SK-N-SH (cell line): ENCODE results near the gene ROBO4. TPM values are rescaled to one million over a fixed set of nuclear protein-coding genes. Genes with fewer than 3 reads are reported as not detected.

Source experiments
- CTCF ChIA-PET: fragments of 300-600, 350-600 bp; formaldehyde crosslinking; extraction: SDS; loops from one replicate; lab custom pipeline; 2021; lab: Yijun Ruan, JAX
- POLR2A ChIA-PET: fragments of 350-600 bp; sonication (Branson Sonifier 250); formaldehyde crosslinking; extraction: SDS; loops from one replicate; lab custom pipeline; 2020; ENCODE audit warnings: antibody characterized with exemption, inconsistent platforms; lab: Yijun Ruan, JAX
- DNase-seq: peaks from one replicate; pipeline ENCODE4 v3.0.0; 2012
- H2AFZ ChIP-seq: fragments of 200-600 bp; sonication (generic); 2 replicates; pipeline ENCODE4 v1.8.1; 2016; ENCODE audit warnings: antibody characterized with exemption, mild to moderate bottlenecking, low read depth
- H3F3A ChIP-seq: fragments of 200-600 bp; sonication (generic); replicated peaks from 2 replicates; pipeline ENCODE3; 2016; ENCODE audit warnings: antibody characterized with exemption, mild to moderate bottlenecking; ENCODE audit not compliant: insufficient read depth
- H3K27ac ChIP-seq, 2 experiments: fragments of 200-500 bp in 1 of 2; fragments of 200-600 bp in 1 of 2; sonication (Bioruptor generic) in 1 of 2; sonication (generic), shearing (Covaris generic) in 1 of 2; 2 replicates each; pipeline versions ENCODE4 v1.5.1 to v1.6.1; 2014 to 2016; ENCODE audit warnings: low read depth in 2 of 2, inconsistent platforms in 1 of 2, low read length in 1 of 2, mild to moderate bottlenecking in 1 of 2, mixed read lengths in 1 of 2
- H3K27me3 ChIP-seq: fragments of 200-600 bp; sonication (generic), shearing (Covaris generic); 2 replicates; pipeline ENCODE4 v1.6.1; 2016; ENCODE audit warnings: mixed run types; ENCODE audit not compliant: insufficient read depth
- H3K36me3 ChIP-seq, 2 experiments: fragments of 200-500 bp in 1 of 2; fragments of 200-600 bp in 1 of 2; sonication (Bioruptor generic) in 1 of 2; sonication (generic) in 1 of 2; replicated peaks in 1 of 2; 2 replicates each; pipeline versions ENCODE3 to v1.5.1; 2014 to 2016; ENCODE audit warnings: low read length in 1 of 2, mild to moderate bottlenecking in 1 of 2; ENCODE audit not compliant: insufficient read depth in 2 of 2, control insufficient read depth in 1 of 2
- H3K4me1 ChIP-seq, 2 experiments: fragments of 200-500 bp in 1 of 2; fragments of 200-600 bp in 1 of 2; sonication (Bioruptor generic) in 1 of 2; sonication (generic), shearing (Covaris generic) in 1 of 2; 2 replicates each; pipeline versions ENCODE4 v1.5.1 to v1.6.1; 2014 to 2016; ENCODE audit warnings: low read depth in 1 of 2, low read length in 1 of 2, mixed run types in 1 of 2; ENCODE audit not compliant: insufficient read depth in 2 of 2, control insufficient read depth in 1 of 2
- H3K4me2 ChIP-seq: fragments of 200-600 bp; sonication (generic), shearing (Covaris generic); 2 replicates; pipeline ENCODE4 v1.6.1; 2017; ENCODE audit warnings: mixed run types
- H3K4me3 ChIP-seq, 2 experiments: fragments of 200-500 bp in 1 of 2; fragments of 200-600 bp in 1 of 2; sonication (Bioruptor generic) in 1 of 2; sonication (generic), shearing (Covaris generic) in 1 of 2; 2 replicates each; pipeline versions ENCODE4 v1.5.1 to v1.8.1; 2014 to 2016; ENCODE audit warnings: low read depth in 2 of 2, inconsistent platforms in 1 of 2, low read length in 1 of 2, mild to moderate bottlenecking in 1 of 2, mixed read lengths in 1 of 2, moderate library complexity in 1 of 2
- H3K79me2 ChIP-seq: fragments of 200-600 bp; sonication (generic); 2 replicates; pipeline ENCODE4 v1.8.1; 2017; ENCODE audit warnings: mild to moderate bottlenecking; ENCODE audit not compliant: insufficient read depth
- H3K9ac ChIP-seq: fragments of 200-600 bp; sonication (generic); 2 replicates; pipeline ENCODE4 v1.6.1; 2017; ENCODE audit warnings: mixed run types
- H3K9me2 ChIP-seq: fragments of 200-600 bp; sonication (generic); 2 replicates; pipeline ENCODE4 v1.6.1; 2017; ENCODE audit warnings: mixed run types
- H3K9me3 ChIP-seq: fragments of 200-600 bp; sonication (generic); 2 replicates; pipeline ENCODE4 v1.6.1; 2017; ENCODE audit warnings: mixed run types, mild to moderate bottlenecking, moderate library complexity
- H4K20me1 ChIP-seq: fragments of 200-600 bp; sonication (generic); 2 replicates; pipeline ENCODE4 v1.6.1; 2017; ENCODE audit warnings: mild to moderate bottlenecking, mixed run types; ENCODE audit not compliant: insufficient read depth
- CHD2 ChIP-seq: fragments of 150-350 bp; IDR thresholded peaks from 2 replicates; pipeline ENCODE4 v1.6.1; 2018; ENCODE audit warnings: low read length; ENCODE audit not compliant: partially characterized antibody
- CTCF ChIP-seq: fragments of 200-600 bp; sonication (generic); IDR thresholded peaks from 2 replicates; pipeline ENCODE4 v1.6.1; 2017; ENCODE audit warnings: antibody characterized with exemption, mild to moderate bottlenecking, moderate library complexity
- EZH2phosphoT487 ChIP-seq: fragments of 200-600 bp; sonication (generic); IDR thresholded peaks from 2 replicates; pipeline ENCODE4 v1.6.1; 2017; ENCODE audit warnings: low read depth, mixed run types, mild to moderate bottlenecking, antibody characterized with exemption, moderate library complexity, borderline replicate concordance
- FOXJ3 ChIP-seq: sonication (generic); formaldehyde crosslinking; IDR thresholded peaks from 2 replicates; pipeline ENCODE4 v1.5.1; 2020; ENCODE audit warnings: mild to moderate bottlenecking, missing genetic modification reagents
- FOXM1 ChIP-seq: IDR thresholded peaks from 2 replicates; pipeline ENCODE4 v1.4.0; 2012; ENCODE audit warnings: low read depth, mild to moderate bottlenecking
- GABPA ChIP-seq: IDR thresholded peaks from 2 replicates; pipeline ENCODE4 v1.4.0; 2012; ENCODE audit warnings: low read depth, mild to moderate bottlenecking
- MAX ChIP-seq: IDR thresholded peaks from 2 replicates; pipeline ENCODE4 v1.4.0; 2012; ENCODE audit warnings: low read depth
- MXI1 ChIP-seq: IDR thresholded peaks from 2 replicates; pipeline ENCODE4 v1.6.1; 2012; ENCODE audit warnings: mild to moderate bottlenecking, low read depth, low read length, improper control_type of control experiment
- NRF1 ChIP-seq: IDR thresholded peaks from 2 replicates; pipeline ENCODE4 v1.6.1; 2012; ENCODE audit warnings: low read depth, mild to moderate bottlenecking, low read length
- POLR2AphosphoS5 ChIP-seq: IDR thresholded peaks from 2 replicates; pipeline ENCODE4 v1.6.1; 2012; ENCODE audit warnings: low read depth, low read length
- RFX5 ChIP-seq: IDR thresholded peaks from 2 replicates; pipeline ENCODE4 v1.6.1; 2012; ENCODE audit warnings: mild to moderate bottlenecking, improper control_type of control experiment, low read length
- RXRA ChIP-seq: IDR thresholded peaks from 2 replicates; pipeline ENCODE4 v1.4.0; 2012; ENCODE audit warnings: low read depth, mild to moderate bottlenecking, borderline replicate concordance
- SIN3A ChIP-seq: IDR thresholded peaks from 2 replicates; pipeline ENCODE4 v1.6.1; 2012; ENCODE audit warnings: low read depth, mild to moderate bottlenecking, low read length, moderate library complexity, borderline replicate concordance
- TCF12 ChIP-seq: IDR thresholded peaks from 2 replicates; pipeline ENCODE4 v1.4.0; 2012
- TEAD4 ChIP-seq: IDR thresholded peaks from 2 replicates; pipeline ENCODE4 v1.4.0; 2012; ENCODE audit warnings: mild to moderate bottlenecking, borderline replicate concordance; ENCODE audit not compliant: insufficient read depth
- USF1 ChIP-seq: IDR thresholded peaks from 2 replicates; pipeline ENCODE4 v1.4.0; 2012; ENCODE audit warnings: low read depth, borderline replicate concordance
- WGBS: methylation state at CpG from one replicate; pipeline ENCODE4 v1.1.6; 2017; ENCODE audit warnings: low lambda C conversion rate; 5-methylcytosine and 5-hydroxymethylcytosine counted together
- polyA plus RNA-seq, 3 experiments: library from polyadenylated mRNA; depleted of rRNA; stranded (reverse); fragments of >200 nt; gene quantifications; 2 replicates each; pipeline ENCODE4 v1.2.3, GENCODE V29; 2012
- TF ChIP-seq, protein P1 (sequence below): IDR thresholded peaks from 2 replicates; pipeline ENCODE4; 2012

The ROBO4 gene
- polyA plus RNA-seq, 1 of the 3 experiments (the other 2 are of a cell fraction) = 0.95 TPM

DNA sequence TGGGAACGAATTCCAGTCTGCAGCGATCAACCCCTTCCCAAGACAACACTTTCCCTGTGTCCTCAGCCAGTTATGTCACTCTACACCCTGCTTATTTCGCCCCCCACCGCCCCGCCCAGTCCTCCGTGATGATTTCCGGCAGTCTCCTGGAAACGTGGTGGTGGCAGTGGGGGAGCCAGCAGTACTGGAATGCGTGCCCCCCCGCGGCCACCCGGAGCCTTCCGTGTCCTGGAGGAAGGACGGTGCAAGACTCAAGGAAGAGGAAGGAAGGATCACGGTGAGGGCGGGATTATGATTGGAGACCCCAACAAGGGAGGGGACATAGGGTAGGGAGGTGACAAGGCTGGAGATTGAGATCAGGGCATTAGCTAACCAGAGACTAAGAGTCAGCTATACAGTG lies 28.3 kb downstream of the ROBO4 start:
- DNase-seq = no peak
- 7% methylated on average over 15 of the region's 16 CpGs for whole genome bisulfite sequencing
- H3K4me1 ChIP-seq = peaks cover 4 to 24% of the 10 kb centered on the region in 2 experiments; a peak in 1 of 4 replicates
- no peaks in the 10 kb centered on the region for H3K79me2 ChIP-seq
- no peak overlapping the region; a peak in 1 of 4 replicates for H3K4me3 ChIP-seq
- no peaks in the 10 kb centered on the region for H3K9me2 ChIP-seq
- H4K20me1 ChIP-seq = no peaks in the 10 kb centered on the region
- H3F3A ChIP-seq = no peaks in the 10 kb centered on the region
- H3K27ac ChIP-seq = no peak overlapping the region
- no peaks in the 10 kb centered on the region for H3K9me3 ChIP-seq
- H3K4me2 ChIP-seq = peak overlapping the region; percentile 68
- ChIA-PET CTCF (interaction anchor here (1.2 to 7.4 kb wide), 5 partner anchors 13 to 200 kb away, joined by 3 to 220 read pairs (median 7); no protein-coding TSS in a partner anchor), POLR2A (no interaction called here)
- peak overlapping the region; percentile 11; the same call in 1 of the 2 replicates for H2AFZ ChIP-seq
- TF ChIP-seq EZH2phosphoT487 (no peak), USF1 (no peak), RFX5 (no peak), MAX (no peak), TEAD4 (no peak), FOXM1 (no peak), TCF12 (no peak), POLR2AphosphoS5 (no peak), FOXJ3 (CRISPR knock-in tag) (no peak), NRF1 (no peak), SIN3A (no peak), RXRA (no peak), GABPA (no peak), CTCF (no peak), MXI1 (no peak), CHD2 (no peak)
- TF ChIP-seq, protein P1, sequence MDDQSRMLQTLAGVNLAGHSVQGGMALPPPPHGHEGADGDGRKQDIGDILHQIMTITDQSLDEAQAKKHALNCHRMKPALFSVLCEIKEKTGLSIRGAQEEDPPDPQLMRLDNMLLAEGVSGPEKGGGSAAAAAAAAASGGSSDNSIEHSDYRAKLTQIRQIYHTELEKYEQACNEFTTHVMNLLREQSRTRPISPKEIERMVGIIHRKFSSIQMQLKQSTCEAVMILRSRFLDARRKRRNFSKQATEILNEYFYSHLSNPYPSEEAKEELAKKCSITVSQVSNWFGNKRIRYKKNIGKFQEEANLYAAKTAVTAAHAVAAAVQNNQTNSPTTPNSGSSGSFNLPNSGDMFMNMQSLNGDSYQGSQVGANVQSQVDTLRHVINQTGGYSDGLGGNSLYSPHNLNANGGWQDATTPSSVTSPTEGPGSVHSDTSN = no peak
- peaks cover 50% of the 10 kb centered on the region for H3K27me3 ChIP-seq
- no peak overlapping the region for H3K9ac ChIP-seq
- no peaks in the 10 kb centered on the region for H3K36me3 ChIP-seq
